Measurements from ENCODE around the gene NAT16. TPM values are rescaled to one million over a fixed set of nuclear protein-coding genes. Genes with fewer than 3 reads are reported as not detected.

The NAT16 gene
- total RNA-seq, 1 experiment from 2014 or later, result not detected

DNA sequence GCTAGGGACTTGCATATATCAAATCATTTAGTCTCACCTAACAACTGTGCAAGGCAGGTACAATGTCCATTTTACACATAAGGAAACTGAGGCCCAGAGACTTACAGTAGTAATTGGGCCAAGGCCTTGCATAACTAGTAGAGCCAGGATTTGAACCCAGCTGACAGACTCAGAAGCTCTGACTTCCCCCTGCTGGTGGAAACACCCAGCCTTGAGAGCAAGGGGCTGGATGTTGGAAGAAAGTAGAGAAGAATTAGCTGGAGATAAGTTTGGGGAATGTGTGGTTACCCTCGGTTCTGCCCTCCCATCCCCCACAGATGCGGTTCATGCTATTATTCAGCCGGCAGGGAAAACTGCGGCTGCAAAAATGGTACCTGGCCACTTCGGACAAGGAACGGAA is 23.8 kb downstream of the NAT16 start:
- H3K27ac Mint-ChIP-seq (ENCODE audit: unreplicated experiment), result no peak overlapping the region
- BruUV-seq (replicated peaks), result no TSS peak
- CTCF ChIA-PET, result interaction anchor here (0.8 kb wide), 1 partner anchor 12 kb away, joined by 4 read pairs; no protein-coding TSS in a partner anchor
- peaks cover 44% of the 10 kb centered on the region for H3K36me3 Mint-ChIP-seq (ENCODE audit: insufficient read depth, unreplicated experiment)
- H3K9me3 Mint-ChIP-seq (ENCODE audit: low read depth, unreplicated experiment), result no peaks in the 10 kb centered on the region
- H3K4me1 Mint-ChIP-seq (ENCODE audit: low read depth, unreplicated experiment), result peaks cover 7% of the 10 kb centered on the region
- no peak overlapping the region for H3K4me3 Mint-ChIP-seq (ENCODE audit: low read depth, unreplicated experiment)
- TF ChIP-seq, protein P1, sequence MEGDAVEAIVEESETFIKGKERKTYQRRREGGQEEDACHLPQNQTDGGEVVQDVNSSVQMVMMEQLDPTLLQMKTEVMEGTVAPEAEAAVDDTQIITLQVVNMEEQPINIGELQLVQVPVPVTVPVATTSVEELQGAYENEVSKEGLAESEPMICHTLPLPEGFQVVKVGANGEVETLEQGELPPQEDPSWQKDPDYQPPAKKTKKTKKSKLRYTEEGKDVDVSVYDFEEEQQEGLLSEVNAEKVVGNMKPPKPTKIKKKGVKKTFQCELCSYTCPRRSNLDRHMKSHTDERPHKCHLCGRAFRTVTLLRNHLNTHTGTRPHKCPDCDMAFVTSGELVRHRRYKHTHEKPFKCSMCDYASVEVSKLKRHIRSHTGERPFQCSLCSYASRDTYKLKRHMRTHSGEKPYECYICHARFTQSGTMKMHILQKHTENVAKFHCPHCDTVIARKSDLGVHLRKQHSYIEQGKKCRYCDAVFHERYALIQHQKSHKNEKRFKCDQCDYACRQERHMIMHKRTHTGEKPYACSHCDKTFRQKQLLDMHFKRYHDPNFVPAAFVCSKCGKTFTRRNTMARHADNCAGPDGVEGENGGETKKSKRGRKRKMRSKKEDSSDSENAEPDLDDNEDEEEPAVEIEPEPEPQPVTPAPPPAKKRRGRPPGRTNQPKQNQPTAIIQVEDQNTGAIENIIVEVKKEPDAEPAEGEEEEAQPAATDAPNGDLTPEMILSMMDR (IDR thresholded peaks at IDR 0.05; ENCODE audit: unreplicated experiment), result no peak
- intact Hi-C loops (cut with micrococcal nuclease; ENCODE audit: unreplicated experiment), result no loop called here
- no peak for DNase-seq
- no peaks in the 10 kb centered on the region for H3K27me3 Mint-ChIP-seq (ENCODE audit: unreplicated experiment)

DNA sequence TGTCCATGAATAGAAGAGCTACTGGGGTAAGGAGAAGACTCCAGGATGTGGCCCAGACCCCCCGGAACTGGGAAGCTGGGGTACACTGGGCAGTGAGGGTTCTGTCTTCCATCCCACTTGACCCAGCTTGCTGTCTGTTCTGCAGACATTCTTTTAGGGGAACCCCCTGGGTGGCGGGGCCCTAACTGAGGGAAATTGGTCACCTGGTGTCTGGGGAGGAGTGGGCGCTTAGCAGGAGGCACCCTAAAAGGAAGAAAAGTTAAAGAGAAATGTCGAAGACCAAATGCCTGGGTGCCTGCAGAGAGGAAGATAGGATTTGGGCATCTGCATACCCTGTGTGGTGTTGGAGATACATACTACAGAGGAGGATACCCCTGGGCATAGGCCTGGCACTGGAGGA is 24.8 kb downstream of the NAT16 start:
- TF ChIP-seq, protein P1 (IDR thresholded peaks at IDR 0.05; ENCODE audit: unreplicated experiment), result no peak
- peak overlapping the region; percentile 58 for H3K4me3 Mint-ChIP-seq (ENCODE audit: low read depth, unreplicated experiment)
- H3K9me3 Mint-ChIP-seq (ENCODE audit: low read depth, unreplicated experiment), result no peaks in the 10 kb centered on the region
- H3K27ac Mint-ChIP-seq (ENCODE audit: unreplicated experiment), result peak overlapping the region; percentile 28
- H3K27me3 Mint-ChIP-seq (ENCODE audit: unreplicated experiment), result no peaks in the 10 kb centered on the region
- CTCF ChIA-PET, result interaction anchor here (0.6 kb wide), 1 partner anchor 318 kb away, joined by 3 read pairs; no protein-coding TSS in a partner anchor
- H3K4me1 Mint-ChIP-seq (ENCODE audit: low read depth, unreplicated experiment), result peaks cover 7% of the 10 kb centered on the region
- BruUV-seq (replicated peaks), result no TSS peak
- no peak for DNase-seq
- peaks cover 41% of the 10 kb centered on the region for H3K36me3 Mint-ChIP-seq (ENCODE audit: insufficient read depth, unreplicated experiment)
- intact Hi-C loops (cut with micrococcal nuclease; ENCODE audit: unreplicated experiment), result no loop called here

DNA sequence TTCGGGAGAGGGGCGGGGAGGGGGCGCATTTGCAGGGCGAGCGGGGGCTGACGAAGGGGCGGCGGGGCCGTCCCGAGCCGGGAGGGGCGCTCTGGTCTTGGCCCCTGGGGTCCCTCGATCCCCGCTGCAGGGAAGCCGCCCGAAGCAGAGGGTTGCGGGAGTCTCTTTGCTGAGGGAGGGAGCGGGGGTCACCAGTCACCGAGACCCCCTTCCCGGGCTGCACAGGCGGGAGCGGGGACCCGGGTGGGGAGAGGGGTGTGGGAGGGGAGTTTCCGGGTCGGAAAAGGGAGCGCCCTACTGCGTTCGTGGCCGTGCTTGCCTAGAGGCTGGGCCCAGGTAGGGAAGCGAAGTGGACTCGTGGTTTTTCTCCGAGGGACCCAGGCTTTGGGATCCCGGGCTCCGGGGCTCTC is 25.4 kb downstream of the NAT16 start:
- intact Hi-C loops (cut with micrococcal nuclease; ENCODE audit: unreplicated experiment), result no loop called here
- H3K4me3 Mint-ChIP-seq (ENCODE audit: low read depth, unreplicated experiment), result peak overlapping the region; percentile 58
- CTCF ChIA-PET, result no interaction called here
- peaks cover 36% of the 10 kb centered on the region for H3K36me3 Mint-ChIP-seq (ENCODE audit: insufficient read depth, unreplicated experiment)
- H3K4me1 Mint-ChIP-seq (ENCODE audit: low read depth, unreplicated experiment), result peaks cover 7% of the 10 kb centered on the region
- no TSS peak for BruUV-seq (replicated peaks)
- TF ChIP-seq, protein P1 (IDR thresholded peaks at IDR 0.05; ENCODE audit: unreplicated experiment), result no peak
- no peaks in the 10 kb centered on the region for H3K27me3 Mint-ChIP-seq (ENCODE audit: unreplicated experiment)
- H3K27ac Mint-ChIP-seq (ENCODE audit: unreplicated experiment), result peak overlapping the region; percentile 60
- no peak for DNase-seq
- no peaks in the 10 kb centered on the region for H3K9me3 Mint-ChIP-seq (ENCODE audit: low read depth, unreplicated experiment)

DNA sequence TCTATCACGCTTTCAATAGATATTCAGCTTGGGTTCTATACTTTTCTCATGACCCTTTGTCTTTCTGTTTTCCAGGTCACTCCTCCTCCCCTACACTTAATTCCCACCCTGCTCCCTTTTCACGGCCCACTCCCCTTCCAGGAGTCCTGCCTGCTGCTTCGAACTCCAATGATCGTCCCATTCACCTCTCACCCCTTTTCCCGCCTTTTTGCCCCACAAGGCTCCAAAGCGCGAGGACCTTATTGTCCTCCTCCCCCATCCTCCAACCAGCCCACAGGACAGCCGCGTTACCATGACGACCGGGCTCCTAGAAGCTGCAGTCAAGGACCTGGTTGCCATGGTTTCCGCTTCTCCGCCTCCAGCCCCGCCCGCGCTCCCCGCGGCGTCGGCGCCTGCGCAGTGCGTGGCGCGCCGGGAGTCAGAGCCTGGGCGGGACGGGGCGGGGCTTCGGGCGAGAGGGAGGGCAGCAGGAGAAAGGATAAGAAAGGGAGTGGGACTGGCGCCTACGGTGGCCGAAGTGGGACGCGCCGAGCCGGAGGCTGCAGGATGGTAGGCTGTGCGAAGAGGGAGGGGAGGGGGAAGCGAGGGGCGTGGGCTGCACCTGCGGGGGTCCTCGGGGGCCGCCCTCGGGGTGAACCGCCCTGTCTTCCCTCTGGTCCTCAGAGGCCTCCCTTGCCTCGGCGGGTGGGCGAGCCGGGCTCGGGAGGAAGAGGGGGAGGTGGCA is 26.0 kb downstream of the NAT16 start, which contains the start of gene AP1S1:
Gene AP1S1, plus strand, starts transcription at position 508 of the 724 bp plus-strand sequence. Its CDS starts 39 bp downstream, at position 547.
- CTCF ChIA-PET, result no interaction called here
- H3K4me1 Mint-ChIP-seq (ENCODE audit: low read depth, unreplicated experiment), result peaks cover 7% of the 10 kb centered on the region
- H3K4me3 Mint-ChIP-seq (ENCODE audit: low read depth, unreplicated experiment), result peak within 1 kb of the TSS; percentile 58
- peak within 1 kb of the TSS; percentile 60 for H3K27ac Mint-ChIP-seq (ENCODE audit: unreplicated experiment)
- peak; percentile 86 for DNase-seq
- no TSS peak for BruUV-seq (replicated peaks)
- no peaks in the 10 kb centered on the region for H3K9me3 Mint-ChIP-seq (ENCODE audit: low read depth, unreplicated experiment)
- H3K36me3 Mint-ChIP-seq (ENCODE audit: insufficient read depth, unreplicated experiment), result peaks cover 30% of the 10 kb centered on the region
- intact Hi-C loops (cut with micrococcal nuclease; ENCODE audit: unreplicated experiment), result no loop called here
- TF ChIP-seq, protein P1 (IDR thresholded peaks at IDR 0.05; ENCODE audit: unreplicated experiment), result no peak
- H3K27me3 Mint-ChIP-seq (ENCODE audit: unreplicated experiment), result no peaks in the 10 kb centered on the region

Data from Calu3 (cell line).